GM12801 (cell line): ENCODE results near the gene RASGEF1C.

Source experiments
- TF ChIP-seq, protein P1 (sequence below): IDR thresholded peaks from one replicate; pipeline ENCODE4 v1.5.1; 2011; ENCODE audit warnings: control low read depth; ENCODE audit not compliant: insufficient read length; ENCODE audit errors: extremely low read depth

The RASGEF1C gene

GRCh38 chr5:180161420-180162303, 47.3 kb downstream of the RASGEF1C start:
- TF ChIP-seq, protein P1, sequence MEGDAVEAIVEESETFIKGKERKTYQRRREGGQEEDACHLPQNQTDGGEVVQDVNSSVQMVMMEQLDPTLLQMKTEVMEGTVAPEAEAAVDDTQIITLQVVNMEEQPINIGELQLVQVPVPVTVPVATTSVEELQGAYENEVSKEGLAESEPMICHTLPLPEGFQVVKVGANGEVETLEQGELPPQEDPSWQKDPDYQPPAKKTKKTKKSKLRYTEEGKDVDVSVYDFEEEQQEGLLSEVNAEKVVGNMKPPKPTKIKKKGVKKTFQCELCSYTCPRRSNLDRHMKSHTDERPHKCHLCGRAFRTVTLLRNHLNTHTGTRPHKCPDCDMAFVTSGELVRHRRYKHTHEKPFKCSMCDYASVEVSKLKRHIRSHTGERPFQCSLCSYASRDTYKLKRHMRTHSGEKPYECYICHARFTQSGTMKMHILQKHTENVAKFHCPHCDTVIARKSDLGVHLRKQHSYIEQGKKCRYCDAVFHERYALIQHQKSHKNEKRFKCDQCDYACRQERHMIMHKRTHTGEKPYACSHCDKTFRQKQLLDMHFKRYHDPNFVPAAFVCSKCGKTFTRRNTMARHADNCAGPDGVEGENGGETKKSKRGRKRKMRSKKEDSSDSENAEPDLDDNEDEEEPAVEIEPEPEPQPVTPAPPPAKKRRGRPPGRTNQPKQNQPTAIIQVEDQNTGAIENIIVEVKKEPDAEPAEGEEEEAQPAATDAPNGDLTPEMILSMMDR: no peak

DNA sequence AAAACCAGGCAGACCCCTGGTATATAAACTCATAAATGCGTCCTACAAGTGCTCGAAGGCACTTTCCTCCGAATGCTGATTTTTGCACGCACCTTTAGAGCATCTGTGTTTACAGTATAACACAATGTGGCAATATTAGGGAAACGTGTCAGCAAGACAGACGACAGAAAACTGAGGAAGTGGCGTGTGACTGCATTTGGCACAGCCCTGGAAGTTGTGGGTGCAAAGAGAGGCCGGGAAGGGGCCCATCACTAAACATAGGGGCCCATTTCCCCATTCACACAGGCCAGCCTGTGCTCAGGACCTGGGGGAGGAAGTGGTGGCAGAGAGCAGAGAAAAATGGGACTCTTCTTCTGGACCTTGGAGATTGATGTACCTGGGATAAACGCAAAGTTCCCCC, 48.2 kb downstream of the RASGEF1C start:
- TF ChIP-seq, protein P1: no peak

DNA sequence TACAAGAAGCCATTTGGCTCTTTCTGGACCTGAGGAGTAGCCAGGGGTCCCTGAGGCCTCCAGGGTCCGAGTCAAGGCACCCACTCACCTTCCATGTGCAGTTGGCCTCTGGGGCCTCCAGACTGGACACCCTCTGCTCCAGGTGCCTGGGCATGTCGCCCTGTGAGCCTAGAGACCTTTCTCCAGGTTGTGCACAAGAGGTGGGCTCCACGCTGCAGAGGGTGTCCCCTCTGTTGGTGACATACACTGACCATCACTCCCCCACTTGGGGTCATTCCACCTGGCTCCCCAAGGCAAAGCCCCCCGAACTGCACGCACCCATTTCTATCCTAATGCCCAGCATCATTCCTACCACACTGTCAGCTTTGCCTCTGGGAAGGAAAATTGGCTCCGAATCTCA, 48.8 kb downstream of the RASGEF1C start:
- TF ChIP-seq, protein P1: no peak

GRCh38 chr5:180159756-180160155, 49.3 kb downstream of the RASGEF1C start:
- TF ChIP-seq, protein P1: no peak

GRCh38 chr5:180157866-180158265, 51.1 kb downstream of the RASGEF1C start:
- TF ChIP-seq, protein P1: no peak

GRCh38 chr5:180156141-180156540, 52.9 kb downstream of the RASGEF1C start:
- TF ChIP-seq, protein P1: no peak

- TF ChIP-seq, protein P1: no peak
Measured at GRCh38 chr5:180155365-180155926, 53.6 kb downstream of the RASGEF1C start.
